ENCODE results near the gene SLC37A3.

DNA sequence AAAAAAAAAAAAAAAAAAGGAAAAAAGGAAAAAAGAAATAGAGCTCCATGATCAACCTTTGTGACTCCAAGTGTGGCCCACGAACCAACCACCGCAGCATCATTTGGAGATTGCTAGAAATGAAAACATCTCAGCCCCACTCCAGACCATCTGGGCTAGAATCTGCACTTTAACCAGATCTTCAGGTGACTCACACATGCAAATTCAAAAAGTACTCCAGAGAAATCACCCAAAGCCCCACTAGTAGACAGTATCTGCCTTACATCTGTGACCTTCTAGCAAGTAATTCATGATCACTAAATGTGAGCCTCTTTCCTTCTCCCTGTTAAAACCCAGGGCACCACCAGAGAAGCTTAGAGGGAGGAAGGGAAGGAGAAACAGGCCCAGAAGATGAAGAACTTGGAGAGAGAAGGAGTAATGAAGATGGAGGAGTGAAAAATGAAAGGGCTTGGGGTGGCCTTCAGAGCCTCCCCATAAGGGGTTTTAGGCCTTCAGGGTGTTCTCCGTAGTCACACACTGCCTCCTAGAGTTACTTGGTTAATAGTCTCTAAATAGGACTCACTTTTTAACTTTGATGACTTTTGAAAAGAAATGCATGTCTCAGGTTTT lies 94.0 kb downstream of the SLC37A3 start:
- TF ChIP-seq POLR2A (IDR thresholded peaks at IDR 0.05): no peak
- TF ChIP-seq, protein P1, sequence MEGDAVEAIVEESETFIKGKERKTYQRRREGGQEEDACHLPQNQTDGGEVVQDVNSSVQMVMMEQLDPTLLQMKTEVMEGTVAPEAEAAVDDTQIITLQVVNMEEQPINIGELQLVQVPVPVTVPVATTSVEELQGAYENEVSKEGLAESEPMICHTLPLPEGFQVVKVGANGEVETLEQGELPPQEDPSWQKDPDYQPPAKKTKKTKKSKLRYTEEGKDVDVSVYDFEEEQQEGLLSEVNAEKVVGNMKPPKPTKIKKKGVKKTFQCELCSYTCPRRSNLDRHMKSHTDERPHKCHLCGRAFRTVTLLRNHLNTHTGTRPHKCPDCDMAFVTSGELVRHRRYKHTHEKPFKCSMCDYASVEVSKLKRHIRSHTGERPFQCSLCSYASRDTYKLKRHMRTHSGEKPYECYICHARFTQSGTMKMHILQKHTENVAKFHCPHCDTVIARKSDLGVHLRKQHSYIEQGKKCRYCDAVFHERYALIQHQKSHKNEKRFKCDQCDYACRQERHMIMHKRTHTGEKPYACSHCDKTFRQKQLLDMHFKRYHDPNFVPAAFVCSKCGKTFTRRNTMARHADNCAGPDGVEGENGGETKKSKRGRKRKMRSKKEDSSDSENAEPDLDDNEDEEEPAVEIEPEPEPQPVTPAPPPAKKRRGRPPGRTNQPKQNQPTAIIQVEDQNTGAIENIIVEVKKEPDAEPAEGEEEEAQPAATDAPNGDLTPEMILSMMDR (IDR thresholded peaks at IDR 0.05): no peak

All from uterus (tissue), 2 donors.